ENCODE data around the gene IPO4.

Gene IPO4

GRCh38 chr14:24172871-24173281, 15.7 kb downstream of the IPO4 start:
- no peak for DNase-seq

DNA sequence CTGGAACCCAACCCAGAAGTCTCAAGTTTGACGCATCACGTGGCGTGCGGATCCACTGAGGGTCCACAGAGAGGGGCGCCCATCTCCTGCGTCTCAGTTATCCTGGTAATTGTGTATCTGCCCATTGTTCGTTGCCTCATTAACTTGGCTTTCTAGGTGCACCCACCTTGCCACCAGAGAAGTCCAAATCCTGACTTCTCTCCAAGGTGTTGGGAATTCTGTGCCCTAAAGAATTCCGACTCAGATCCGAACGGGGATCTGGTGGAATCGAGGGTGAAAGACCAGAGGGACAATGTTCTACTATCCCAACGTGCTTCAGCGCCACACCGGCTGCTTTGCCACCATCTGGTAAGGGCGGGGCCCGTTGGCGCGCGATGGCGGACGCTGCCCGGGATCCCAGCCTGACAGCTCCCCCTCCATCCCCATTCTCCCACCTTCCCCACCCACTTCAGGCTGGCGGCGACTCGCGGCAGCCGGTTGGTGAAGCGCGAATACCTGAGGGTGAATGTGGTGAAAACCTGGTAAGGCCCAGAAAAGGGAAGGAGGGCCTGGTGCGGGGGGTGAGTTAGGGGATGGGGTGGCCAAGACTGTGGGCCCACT, 16.3 kb downstream of the IPO4 start:
- no peak for DNase-seq

- no peak for DNase-seq
Observed at GRCh38 chr14:24171422-24172260, 17.0 kb downstream of the IPO4 start, which contains the start of gene REC8. TSS of gene REC8 (plus strand) at chr14:24172080. CDS start at chr14:24172553, 473 bp downstream.

DNA sequence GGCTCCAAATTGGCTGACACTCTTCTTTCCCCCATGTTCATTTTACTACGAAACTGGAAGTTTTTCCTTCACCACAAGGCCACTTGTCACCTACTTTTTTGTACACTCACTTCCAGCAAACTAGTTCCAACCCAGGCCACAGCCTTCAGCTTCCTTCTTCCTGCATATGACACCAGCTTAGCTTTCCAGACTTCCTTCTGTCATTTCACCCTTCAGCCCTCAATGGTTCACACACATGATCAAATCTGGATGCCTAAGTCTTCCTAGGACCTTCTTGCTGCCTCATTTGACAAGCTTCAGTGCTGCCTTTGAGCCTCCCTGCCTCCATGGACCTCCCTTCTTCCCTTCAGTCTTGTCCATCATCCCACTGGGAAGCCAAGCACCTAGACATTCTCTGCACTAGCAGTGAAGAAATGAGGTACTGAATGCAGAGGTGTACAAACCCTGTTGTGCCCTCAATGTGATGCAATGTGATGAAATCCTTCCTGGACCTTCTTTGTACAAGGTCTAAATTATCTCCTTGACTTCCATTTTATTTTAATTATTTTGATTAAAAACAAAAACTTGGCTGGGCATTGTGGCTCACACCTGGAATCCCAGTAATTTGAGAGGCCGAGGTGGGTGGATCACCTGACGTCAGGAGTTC, 21.0 kb downstream of the IPO4 start:
- DNase-seq: no peak

DNA sequence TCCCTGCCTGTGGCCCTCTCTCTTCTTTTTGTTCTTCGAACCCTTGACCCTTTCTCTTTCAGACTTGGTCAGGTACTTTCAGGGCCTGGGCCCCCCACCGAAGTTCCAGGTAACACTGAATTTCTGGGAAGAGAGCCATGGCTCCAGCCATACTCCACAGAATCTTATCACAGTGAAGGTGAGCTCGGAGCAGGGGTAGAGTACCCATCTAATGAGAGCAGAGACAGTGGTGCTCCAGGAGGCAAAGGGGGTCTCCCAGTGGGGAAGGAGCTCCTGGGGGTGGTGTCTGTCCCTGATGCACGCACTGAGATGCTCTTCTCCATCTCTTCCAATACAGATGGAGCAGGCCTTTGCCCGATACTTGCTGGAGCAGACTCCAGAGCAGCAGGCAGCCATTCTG, 22.8 kb downstream of the IPO4 start:
- no peak for DNase-seq

- no peak for DNase-seq
Observed at GRCh38 chr14:24164518-24164991, 24.1 kb downstream of the IPO4 start.

GRCh38 chr14:24162093-24162492, 26.5 kb downstream of the IPO4 start:
- DNase-seq: no peak

GRCh38 chr14:24160850-24161804, 27.5 kb downstream of the IPO4 start, which contains the start of gene IRF9:
TSS of gene IRF9 (plus strand) at chr14:24161265. CDS start at chr14:24162145, 880 bp downstream.
- peak; percentile 88 to 95 for DNase-seq

DNA sequence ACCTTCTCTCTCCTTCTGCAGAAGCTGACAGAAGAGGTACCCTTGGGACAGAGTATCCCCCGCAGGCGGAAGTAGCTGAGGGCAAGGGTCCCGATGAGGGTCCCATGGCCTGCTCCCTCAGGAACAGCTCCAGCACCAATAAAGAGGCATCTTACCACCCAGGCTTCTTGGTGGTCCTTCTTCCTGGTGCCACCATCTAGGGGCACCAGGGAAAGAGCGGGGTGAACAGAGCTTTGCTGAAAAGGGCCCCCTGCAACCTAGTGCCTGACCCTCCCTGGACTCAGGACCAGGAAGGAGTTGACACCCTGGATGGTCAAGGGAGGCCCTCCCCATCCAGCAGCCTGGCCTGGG, 28.1 kb downstream of the IPO4 start:
- no peak for DNase-seq

GRCh38 chr14:24159777-24160498, 28.7 kb downstream of the IPO4 start:
- DNase-seq: no peak

- DNase-seq: no peak
Observed at GRCh38 chr14:24157331-24157730, 31.3 kb downstream of the IPO4 start.

DNA sequence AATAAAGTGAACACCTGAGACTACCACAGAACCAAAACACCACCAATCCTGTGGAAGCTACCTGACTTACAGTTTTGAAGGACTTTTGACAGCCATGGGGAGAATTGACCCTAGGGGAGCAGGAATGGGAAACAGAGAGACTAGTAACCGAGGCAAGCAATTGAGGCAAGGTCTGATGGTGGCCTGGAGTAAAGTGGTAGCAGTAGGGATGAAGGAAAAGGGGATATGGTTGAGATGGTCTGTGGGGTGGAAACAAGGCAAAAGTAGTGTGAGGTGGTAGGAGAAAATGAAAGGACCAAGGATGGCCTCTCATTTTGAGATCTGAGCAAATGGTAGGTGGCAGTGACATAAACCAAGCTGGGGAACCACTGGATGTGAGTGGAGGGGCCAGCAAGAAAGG, 31.8 kb downstream of the IPO4 start:
- DNase-seq: no peak

DNA sequence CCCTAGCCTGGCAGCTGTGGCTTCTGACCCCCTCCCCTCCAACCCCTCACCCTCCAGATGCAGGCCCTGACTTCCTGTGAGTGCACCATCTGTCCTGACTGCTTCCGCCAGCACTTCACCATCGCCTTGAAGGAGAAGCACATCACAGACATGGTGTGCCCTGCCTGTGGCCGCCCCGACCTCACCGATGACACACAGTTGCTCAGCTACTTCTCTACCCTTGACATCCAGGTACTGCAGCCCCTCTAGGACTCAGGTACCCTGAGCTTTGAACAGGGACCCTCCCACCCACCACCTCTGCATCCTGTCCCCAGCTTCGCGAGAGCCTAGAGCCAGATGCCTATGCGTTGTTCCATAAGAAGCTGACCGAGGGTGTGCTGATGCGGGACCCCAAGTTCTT, 33.5 kb downstream of the IPO4 start:
- no peak for DNase-seq

DNA sequence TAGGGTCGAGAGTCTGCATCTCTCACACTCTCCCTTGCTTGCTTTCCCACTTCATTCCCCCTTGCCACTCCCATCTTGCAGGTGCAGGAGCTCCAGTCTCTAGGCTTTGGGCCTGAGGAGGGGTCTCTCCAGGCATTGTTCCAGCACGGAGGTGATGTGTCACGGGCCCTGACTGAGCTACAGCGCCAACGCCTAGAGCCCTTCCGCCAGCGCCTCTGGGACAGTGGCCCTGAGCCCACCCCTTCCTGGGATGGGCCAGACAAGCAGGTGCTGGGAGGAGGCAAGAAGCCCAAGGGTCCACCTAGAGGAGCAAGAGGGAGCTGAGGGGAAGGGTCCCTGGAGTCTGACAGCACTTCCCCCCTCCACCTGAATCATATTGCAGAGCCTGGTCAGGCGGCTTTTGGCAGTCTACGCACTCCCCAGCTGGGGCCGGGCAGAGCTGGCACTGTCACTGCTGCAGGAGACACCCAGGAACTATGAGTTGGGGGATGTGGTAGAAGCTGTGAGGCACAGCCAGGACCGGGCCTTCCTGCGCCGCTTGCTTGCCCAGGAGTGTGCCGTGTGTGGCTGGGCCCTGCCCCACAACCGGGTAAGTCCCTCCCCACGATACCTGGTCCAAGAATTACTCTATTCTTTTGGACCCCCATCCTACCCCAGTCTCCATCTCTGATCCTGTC, 37.1 kb downstream of the IPO4 start:
- DNase-seq: no peak

- no peak for DNase-seq
Observed at GRCh38 chr14:24150993-24151392, 37.6 kb downstream of the IPO4 start.

GRCh38 chr14:24150567-24150966, 38.0 kb downstream of the IPO4 start:
- no peak for DNase-seq

DNA sequence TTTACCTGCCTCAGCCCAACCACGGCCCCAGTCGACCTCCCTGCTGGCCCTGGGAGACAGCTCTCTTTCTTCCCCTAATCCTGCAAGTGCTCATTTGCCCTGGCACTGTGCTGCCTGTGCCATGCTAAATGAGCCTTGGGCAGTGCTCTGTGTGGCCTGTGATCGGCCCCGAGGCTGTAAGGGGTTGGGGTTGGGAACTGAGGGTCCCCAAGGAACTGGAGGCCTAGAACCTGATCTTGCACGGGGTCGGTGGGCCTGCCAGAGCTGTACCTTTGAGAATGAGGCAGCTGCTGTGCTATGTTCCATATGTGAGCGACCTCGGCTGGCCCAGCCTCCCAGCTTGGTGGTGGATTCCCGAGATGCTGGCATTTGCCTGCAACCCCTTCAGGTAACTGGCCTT, 38.6 kb downstream of the IPO4 start:
- no peak for DNase-seq

DNA sequence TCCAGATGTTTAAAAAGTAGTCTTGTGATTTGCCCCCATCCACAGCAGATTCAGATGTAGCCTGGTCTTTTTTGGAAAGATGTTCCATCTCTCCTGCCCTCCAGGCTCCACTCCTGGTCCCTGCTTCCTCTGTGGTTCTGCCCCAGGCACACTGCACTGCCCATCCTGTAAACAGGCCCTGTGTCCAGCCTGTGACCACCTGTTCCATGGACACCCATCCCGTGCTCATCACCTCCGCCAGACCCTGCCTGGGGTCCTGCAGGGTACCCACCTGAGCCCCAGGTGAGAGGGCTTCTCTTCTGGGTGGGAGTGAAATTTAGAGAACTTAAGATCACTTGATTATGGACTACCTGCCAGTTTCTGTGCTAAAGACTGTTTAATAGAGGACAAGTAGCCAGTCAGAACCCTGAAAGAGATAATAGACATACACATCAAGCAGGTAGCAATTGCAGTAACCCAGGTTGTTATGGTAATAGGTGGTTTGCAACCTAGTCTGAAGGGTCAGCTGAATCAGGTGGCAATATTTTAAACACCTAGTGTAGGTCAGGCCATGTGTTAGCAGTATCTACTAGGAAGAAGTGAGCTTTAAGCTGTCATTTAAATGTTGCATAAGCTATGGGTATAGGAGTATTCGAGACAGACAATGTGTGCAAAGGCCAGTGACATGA, 39.2 kb downstream of the IPO4 start:
- no peak for DNase-seq

DNA sequence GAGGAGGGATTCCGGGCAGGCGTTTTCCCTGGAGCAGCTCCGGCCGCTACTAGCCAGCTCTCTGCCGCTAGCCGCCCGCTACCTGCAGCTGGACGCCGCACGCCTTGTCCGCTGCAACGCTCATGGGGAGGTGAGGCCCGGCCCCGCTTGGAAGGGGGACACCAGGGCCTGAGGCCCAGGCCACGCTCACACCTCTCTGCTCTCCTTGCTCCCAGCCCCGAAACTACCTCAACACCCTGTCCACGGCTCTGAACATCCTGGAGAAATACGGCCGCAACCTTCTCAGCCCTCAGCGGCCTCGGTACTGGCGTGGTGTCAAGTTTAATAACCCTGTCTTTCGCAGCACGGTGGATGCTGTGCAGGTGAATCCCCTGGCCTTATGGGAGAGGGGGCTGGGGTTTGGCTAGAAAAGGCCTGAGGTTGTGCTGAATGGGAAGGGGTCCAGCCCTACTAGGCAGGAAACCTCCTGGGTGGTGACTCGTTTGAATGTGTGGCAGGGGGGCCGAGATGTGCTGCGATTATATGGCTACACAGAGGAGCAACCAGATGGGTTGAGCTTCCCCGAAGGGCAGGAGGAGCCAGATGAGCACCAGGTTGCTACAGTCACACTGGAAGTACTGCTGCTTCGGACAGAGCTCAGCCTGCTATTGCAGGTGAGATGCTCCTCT, 40.7 kb downstream of the IPO4 start:
- DNase-seq: no peak
